HEK293 (cell line): Measurements from ENCODE around the gene DPYD.
A peak's percentile ranks its signal among the peaks of the same experiment; 100 is the strongest.

Experiments used
- CTCF ChIA-PET: fragments of 350-600 bp; formaldehyde crosslinking; extraction: SDS; loops from one replicate; lab custom pipeline; 2021; ENCODE audit warnings: antibody characterized with exemption; lab: Yijun Ruan, JAX
- POLR2A ChIA-PET: fragments of 300-600 bp; formaldehyde crosslinking; extraction: SDS; loops from one replicate; lab custom pipeline; 2020; ENCODE audit warnings: antibody characterized with exemption, inconsistent platforms; lab: Yijun Ruan, JAX
- H3K27ac ChIP-seq: fragments of 200-500 bp; sonication (Bioruptor generic); 2 replicates; pipeline ENCODE4 v1.5.1; 2014; ENCODE audit warnings: low read depth, low read length, control low read depth, inconsistent platforms; ENCODE audit errors: extremely low read depth
- H3K36me3 ChIP-seq, 2 experiments: fragments of 200-500 bp in 1 of 2; sonication (Bioruptor generic) in 1 of 2; 1 replicate in 1 of 2; 2 replicates in 1 of 2; pipeline ENCODE4 v1.5.1; 2014 to 2017; ENCODE audit warnings: inconsistent platforms in 2 of 2, low read length in 2 of 2; ENCODE audit not compliant: control insufficient read depth in 2 of 2, insufficient read depth in 1 of 2
- H3K4me1 ChIP-seq: fragments of 200-500 bp; sonication (Bioruptor generic); 2 replicates; pipeline ENCODE4 v1.5.1; 2014; ENCODE audit warnings: mild to moderate bottlenecking, low read length, inconsistent platforms; ENCODE audit not compliant: control insufficient read depth, insufficient read depth
- H3K4me3 ChIP-seq: 2 replicates; pipeline ENCODE4 v1.5.1; 2011; ENCODE audit warnings: low read depth, mild to moderate bottlenecking, control low read depth, low read length, moderate library complexity
- H3K9me3 ChIP-seq: fragments of 200-500 bp; sonication (Bioruptor generic); 2 replicates; pipeline ENCODE4 v1.5.1; 2014; ENCODE audit warnings: low read depth, low read length, inconsistent platforms; ENCODE audit not compliant: control insufficient read depth, insufficient read depth
- EGR2 ChIP-seq: fragments of 450-650 bp; formaldehyde crosslinking; IDR thresholded peaks from 2 replicates; pipeline ENCODE4 v1.5.1; 2016; ENCODE audit warnings: low read depth, missing biosample characterization, missing genetic modification characterization
- KLF9 ChIP-seq: fragments of 450-650 bp; formaldehyde crosslinking; IDR thresholded peaks from 2 replicates; pipeline ENCODE4 v1.5.1; 2016; ENCODE audit warnings: missing biosample characterization, missing genetic modification characterization, low read depth
- ZNF146 ChIP-seq: fragments of 450-650 bp; formaldehyde crosslinking; IDR thresholded peaks from 2 replicates; pipeline ENCODE4 v1.5.1; 2016; ENCODE audit warnings: missing biosample characterization, missing genetic modification characterization
- ZNF214 ChIP-seq: fragments of 450-650 bp; formaldehyde crosslinking; IDR thresholded peaks from 2 replicates; pipeline ENCODE4 v1.5.1; 2017; ENCODE audit warnings: missing biosample characterization, mild to moderate bottlenecking, missing genetic modification characterization, borderline replicate concordance
- ZNF433 ChIP-seq: fragments of 450-650 bp; formaldehyde crosslinking; IDR thresholded peaks from 2 replicates; pipeline ENCODE4 v1.5.1; 2016; ENCODE audit warnings: missing biosample characterization, missing genetic modification characterization, low read depth
- ZNF585B ChIP-seq: fragments of 450-650 bp; formaldehyde crosslinking; IDR thresholded peaks from 2 replicates; pipeline ENCODE4 v1.5.1; 2016; ENCODE audit warnings: missing biosample characterization, missing genetic modification characterization
- ZNF596 ChIP-seq: fragments of 450-650 bp; IDR thresholded peaks from 2 replicates; pipeline ENCODE4 v1.5.0; 2018; ENCODE audit warnings: missing biosample characterization, mild to moderate bottlenecking, missing genetic modification characterization, moderate library complexity
- ZNF621 ChIP-seq: fragments of 450-650 bp; formaldehyde crosslinking; IDR thresholded peaks from 2 replicates; pipeline ENCODE4 v1.5.1; 2017; ENCODE audit warnings: missing biosample characterization, missing genetic modification characterization
- ZNF626 ChIP-seq: fragments of 450-650 bp; sonication (Bioruptor Pico); formaldehyde crosslinking; IDR thresholded peaks from 2 replicates; pipeline ENCODE4 v1.5.1; 2018; ENCODE audit warnings: missing biosample characterization, missing genetic modification characterization, inconsistent platforms
- ZSCAN30 ChIP-seq: fragments of 450-650 bp; IDR thresholded peaks from 2 replicates; pipeline ENCODE4 v1.5.1; 2018; ENCODE audit warnings: missing biosample characterization, mild to moderate bottlenecking, missing genetic modification characterization, moderate library complexity
- TF ChIP-seq, protein P1 (sequence below): fragments of 450-650 bp; formaldehyde crosslinking; IDR thresholded peaks from 2 replicates; pipeline ENCODE4 v1.5.1; 2017; ENCODE audit warnings: missing biosample characterization, mild to moderate bottlenecking, missing genetic modification characterization, moderate library complexity
- TF ChIP-seq, protein P2 (sequence below): fragments of 450-650 bp; formaldehyde crosslinking; IDR thresholded peaks from 2 replicates; pipeline ENCODE4 v1.5.1; 2016; ENCODE audit warnings: missing biosample characterization, missing genetic modification characterization
- TF ChIP-seq, protein P3 (sequence below): fragments of 450-650 bp; formaldehyde crosslinking; IDR thresholded peaks from 2 replicates; pipeline ENCODE4 v1.5.1; 2016; ENCODE audit warnings: missing biosample characterization, missing genetic modification characterization
- TF ChIP-seq, protein P4 (sequence below): fragments of 450-650 bp; formaldehyde crosslinking; IDR thresholded peaks from 2 replicates; pipeline ENCODE4 v1.5.1; 2016; ENCODE audit warnings: missing biosample characterization, missing genetic modification characterization
- TF ChIP-seq, protein P5 (sequence below): fragments of 450-650 bp; formaldehyde crosslinking; IDR thresholded peaks from 2 replicates; pipeline ENCODE4 v1.5.1; 2016; ENCODE audit warnings: missing biosample characterization, missing genetic modification characterization
- TF ChIP-seq, protein P6 (sequence below): fragments of 450-650 bp; formaldehyde crosslinking; IDR thresholded peaks from 2 replicates; pipeline ENCODE4 v1.5.1; 2016; ENCODE audit warnings: missing biosample characterization, missing genetic modification characterization
- TF ChIP-seq, protein P7 (sequence below): fragments of 450-650 bp; formaldehyde crosslinking; IDR thresholded peaks from 2 replicates; pipeline ENCODE4 v1.5.1; 2016; ENCODE audit warnings: missing biosample characterization, missing genetic modification characterization
- TF ChIP-seq, protein P8 (sequence below): fragments of 450-650 bp; formaldehyde crosslinking; IDR thresholded peaks from 2 replicates; pipeline ENCODE4 v1.5.1; 2016; ENCODE audit warnings: missing biosample characterization, missing genetic modification characterization
- TF ChIP-seq, protein P9 (sequence below): fragments of 450-650 bp; formaldehyde crosslinking; IDR thresholded peaks from 2 replicates; pipeline ENCODE4 v1.5.1; 2016; ENCODE audit warnings: missing biosample characterization, missing genetic modification characterization, low read depth

Gene DPYD

DNA sequence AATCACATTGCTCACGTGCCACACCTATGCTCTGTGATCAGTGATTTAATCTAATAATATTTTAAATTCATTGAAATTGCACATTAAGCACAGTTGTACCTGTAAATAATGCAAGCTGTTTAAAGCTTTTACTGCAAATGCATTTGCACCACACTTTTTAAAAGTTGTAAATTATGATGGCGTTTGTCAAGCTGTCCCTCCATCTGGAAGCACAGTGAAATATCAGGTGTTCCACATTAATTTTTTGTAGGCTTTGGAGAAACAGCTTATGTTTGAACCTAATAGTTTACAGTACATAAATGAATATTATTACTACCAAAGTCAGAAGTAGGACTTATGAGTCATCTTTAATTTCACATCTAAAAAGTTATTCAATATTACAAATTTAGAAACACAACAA is 3.0 kb upstream of the DPYD start:
- no peak for TF ChIP-seq ZSCAN30
- no peak for TF ChIP-seq ZNF585B (tag by site-specific recombination)
- TF ChIP-seq ZNF146 (tag by site-specific recombination): no peak
- TF ChIP-seq, protein P1, sequence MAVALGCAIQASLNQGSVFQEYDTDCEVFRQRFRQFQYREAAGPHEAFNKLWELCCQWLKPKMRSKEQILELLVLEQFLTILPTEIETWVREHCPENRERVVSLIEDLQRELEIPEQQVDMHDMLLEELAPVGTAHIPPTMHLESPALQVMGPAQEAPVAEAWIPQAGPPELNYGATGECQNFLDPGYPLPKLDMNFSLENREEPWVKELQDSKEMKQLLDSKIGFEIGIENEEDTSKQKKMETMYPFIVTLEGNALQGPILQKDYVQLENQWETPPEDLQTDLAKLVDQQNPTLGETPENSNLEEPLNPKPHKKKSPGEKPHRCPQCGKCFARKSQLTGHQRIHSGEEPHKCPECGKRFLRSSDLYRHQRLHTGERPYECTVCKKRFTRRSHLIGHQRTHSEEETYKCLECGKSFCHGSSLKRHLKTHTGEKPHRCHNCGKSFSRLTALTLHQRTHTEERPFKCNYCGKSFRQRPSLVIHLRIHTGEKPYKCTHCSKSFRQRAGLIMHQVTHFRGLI (tag by site-specific recombination): no peak
- TF ChIP-seq ZNF596 (tag by site-specific recombination): no peak
- TF ChIP-seq, protein P2, sequence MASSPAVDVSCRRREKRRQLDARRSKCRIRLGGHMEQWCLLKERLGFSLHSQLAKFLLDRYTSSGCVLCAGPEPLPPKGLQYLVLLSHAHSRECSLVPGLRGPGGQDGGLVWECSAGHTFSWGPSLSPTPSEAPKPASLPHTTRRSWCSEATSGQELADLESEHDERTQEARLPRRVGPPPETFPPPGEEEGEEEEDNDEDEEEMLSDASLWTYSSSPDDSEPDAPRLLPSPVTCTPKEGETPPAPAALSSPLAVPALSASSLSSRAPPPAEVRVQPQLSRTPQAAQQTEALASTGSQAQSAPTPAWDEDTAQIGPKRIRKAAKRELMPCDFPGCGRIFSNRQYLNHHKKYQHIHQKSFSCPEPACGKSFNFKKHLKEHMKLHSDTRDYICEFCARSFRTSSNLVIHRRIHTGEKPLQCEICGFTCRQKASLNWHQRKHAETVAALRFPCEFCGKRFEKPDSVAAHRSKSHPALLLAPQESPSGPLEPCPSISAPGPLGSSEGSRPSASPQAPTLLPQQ: no peak
- no peak for TF ChIP-seq ZNF433 (tag by site-specific recombination)
- TF ChIP-seq, protein P3, sequence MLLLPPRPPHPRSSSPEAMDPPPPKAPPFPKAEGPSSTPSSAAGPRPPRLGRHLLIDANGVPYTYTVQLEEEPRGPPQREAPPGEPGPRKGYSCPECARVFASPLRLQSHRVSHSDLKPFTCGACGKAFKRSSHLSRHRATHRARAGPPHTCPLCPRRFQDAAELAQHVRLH (tag by site-specific recombination): no peak
- no peak for TF ChIP-seq ZNF621 (tag by site-specific recombination)
- TF ChIP-seq, all 188 proteins: peak for 0
- H3K27ac ChIP-seq: no peak overlapping the region
- H3K4me3 ChIP-seq: no peak overlapping the region
- no peaks in the 10 kb centered on the region for H3K36me3 ChIP-seq
- H3K9me3 ChIP-seq: no peaks in the 10 kb centered on the region
- CTCF ChIA-PET: no interaction called here
- no peaks in the 10 kb centered on the region; the same call in 1 of the 2 replicates for H3K4me1 ChIP-seq
- POLR2A ChIA-PET: no interaction called here

DNA sequence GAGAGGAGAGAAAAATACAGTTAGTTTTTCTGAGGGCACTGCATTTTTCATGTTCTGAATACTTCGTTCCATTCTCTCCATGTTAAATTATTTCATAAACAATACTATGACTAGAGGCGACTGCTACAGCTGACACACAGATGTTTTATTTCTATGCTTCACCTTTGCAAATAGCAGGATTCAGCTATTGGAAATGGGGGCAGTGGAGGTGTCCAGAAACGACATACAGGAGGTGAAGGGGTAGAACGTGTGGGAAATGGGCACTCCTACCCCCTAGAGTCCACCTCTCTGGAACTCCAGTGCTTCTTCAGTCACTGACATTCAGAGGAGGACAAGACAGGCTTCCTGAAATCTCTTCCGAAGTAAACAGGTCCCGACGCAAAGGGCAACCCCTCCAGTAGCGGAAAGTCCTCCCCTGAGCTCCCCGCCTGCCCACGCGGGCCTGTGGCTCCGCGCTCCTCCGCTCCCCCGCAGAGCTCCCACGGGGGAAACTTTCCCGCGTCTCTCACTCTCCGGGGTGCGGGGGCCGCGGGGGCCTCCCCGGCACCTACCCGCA is 480 bp downstream of the DPYD start:
- CTCF ChIA-PET: interaction anchor here (0.7 to 1.5 kb wide), 2 partner anchors 56 to 128 kb away, joined by 3 to 7 read pairs; no protein-coding TSS in a partner anchor
- Histone ChIP-seq H3K36me3 (no peaks in the 10 kb centered on the region), H3K9me3 (no peaks in the 10 kb centered on the region), H3K4me1 (no peaks in the 10 kb centered on the region; the same call in 1 of the 2 replicates), H3K4me3 (peak overlapping the region; percentile 87), H3K27ac (peak overlapping the region; percentile 90)
- POLR2A ChIA-PET: interaction anchor here (1.0 to 1.4 kb wide), 3 partner anchors 24 to 316 kb away, joined by 3 to 12 read pairs (median 3); no protein-coding TSS in a partner anchor
- TF ChIP-seq ZNF214 (tag by site-specific recombination) (no peak), KLF9 (no peak), ZNF626 (tag by site-specific recombination) (no peak), EGR2 (tag by site-specific recombination) (peak; percentile 66)
- TF ChIP-seq, protein P4, sequence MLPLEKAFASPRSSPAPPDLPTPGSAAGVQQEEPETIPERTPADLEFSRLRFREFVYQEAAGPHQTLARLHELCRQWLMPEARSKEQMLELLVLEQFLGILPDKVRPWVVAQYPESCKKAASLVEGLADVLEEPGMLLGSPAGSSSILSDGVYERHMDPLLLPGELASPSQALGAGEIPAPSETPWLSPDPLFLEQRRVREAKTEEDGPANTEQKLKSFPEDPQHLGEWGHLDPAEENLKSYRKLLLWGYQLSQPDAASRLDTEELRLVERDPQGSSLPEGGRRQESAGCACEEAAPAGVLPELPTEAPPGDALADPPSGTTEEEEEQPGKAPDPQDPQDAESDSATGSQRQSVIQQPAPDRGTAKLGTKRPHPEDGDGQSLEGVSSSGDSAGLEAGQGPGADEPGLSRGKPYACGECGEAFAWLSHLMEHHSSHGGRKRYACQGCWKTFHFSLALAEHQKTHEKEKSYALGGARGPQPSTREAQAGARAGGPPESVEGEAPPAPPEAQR: no peak
- TF ChIP-seq, protein P5, sequence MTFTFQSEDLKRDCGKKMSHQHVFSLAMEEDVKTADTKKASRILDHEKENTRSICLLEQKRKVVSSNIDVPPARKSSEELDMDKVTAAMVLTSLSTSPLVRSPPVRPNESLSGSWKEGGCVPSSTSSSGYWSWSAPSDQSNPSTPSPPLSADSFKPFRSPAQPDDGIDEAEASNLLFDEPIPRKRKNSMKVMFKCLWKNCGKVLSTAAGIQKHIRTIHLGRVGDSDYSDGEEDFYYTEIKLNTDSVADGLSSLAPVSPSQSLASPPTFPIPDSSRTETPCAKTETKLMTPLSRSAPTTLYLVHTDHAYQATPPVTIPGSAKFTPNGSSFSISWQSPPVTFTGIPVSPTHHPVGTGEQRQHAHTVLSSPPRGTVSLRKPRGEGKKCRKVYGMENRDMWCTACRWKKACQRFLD (tag by site-specific recombination): no peak
- TF ChIP-seq, protein P6, sequence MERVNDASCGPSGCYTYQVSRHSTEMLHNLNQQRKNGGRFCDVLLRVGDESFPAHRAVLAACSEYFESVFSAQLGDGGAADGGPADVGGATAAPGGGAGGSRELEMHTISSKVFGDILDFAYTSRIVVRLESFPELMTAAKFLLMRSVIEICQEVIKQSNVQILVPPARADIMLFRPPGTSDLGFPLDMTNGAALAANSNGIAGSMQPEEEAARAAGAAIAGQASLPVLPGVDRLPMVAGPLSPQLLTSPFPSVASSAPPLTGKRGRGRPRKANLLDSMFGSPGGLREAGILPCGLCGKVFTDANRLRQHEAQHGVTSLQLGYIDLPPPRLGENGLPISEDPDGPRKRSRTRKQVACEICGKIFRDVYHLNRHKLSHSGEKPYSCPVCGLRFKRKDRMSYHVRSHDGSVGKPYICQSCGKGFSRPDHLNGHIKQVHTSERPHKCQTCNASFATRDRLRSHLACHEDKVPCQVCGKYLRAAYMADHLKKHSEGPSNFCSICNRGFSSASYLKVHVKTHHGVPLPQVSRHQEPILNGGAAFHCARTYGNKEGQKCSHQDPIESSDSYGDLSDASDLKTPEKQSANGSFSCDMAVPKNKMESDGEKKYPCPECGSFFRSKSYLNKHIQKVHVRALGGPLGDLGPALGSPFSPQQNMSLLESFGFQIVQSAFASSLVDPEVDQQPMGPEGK (tag by site-specific recombination): no peak; the same call in 1 of the 2 replicates
- TF ChIP-seq, protein P7, sequence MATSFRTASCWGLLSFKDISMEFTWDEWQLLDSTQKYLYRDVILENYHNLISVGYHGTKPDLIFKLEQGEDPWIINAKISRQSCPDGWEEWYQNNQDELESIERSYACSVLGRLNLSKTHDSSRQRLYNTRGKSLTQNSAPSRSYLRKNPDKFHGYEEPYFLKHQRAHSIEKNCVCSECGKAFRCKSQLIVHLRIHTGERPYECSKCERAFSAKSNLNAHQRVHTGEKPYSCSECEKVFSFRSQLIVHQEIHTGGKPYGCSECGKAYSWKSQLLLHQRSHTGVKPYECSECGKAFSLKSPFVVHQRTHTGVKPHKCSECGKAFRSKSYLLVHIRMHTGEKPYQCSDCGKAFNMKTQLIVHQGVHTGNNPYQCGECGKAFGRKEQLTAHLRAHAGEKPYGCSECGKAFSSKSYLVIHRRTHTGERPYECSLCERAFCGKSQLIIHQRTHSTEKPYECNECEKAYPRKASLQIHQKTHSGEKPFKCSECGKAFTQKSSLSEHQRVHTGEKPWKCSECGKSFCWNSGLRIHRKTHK (tag by site-specific recombination): no peak
- TF ChIP-seq, protein P8, sequence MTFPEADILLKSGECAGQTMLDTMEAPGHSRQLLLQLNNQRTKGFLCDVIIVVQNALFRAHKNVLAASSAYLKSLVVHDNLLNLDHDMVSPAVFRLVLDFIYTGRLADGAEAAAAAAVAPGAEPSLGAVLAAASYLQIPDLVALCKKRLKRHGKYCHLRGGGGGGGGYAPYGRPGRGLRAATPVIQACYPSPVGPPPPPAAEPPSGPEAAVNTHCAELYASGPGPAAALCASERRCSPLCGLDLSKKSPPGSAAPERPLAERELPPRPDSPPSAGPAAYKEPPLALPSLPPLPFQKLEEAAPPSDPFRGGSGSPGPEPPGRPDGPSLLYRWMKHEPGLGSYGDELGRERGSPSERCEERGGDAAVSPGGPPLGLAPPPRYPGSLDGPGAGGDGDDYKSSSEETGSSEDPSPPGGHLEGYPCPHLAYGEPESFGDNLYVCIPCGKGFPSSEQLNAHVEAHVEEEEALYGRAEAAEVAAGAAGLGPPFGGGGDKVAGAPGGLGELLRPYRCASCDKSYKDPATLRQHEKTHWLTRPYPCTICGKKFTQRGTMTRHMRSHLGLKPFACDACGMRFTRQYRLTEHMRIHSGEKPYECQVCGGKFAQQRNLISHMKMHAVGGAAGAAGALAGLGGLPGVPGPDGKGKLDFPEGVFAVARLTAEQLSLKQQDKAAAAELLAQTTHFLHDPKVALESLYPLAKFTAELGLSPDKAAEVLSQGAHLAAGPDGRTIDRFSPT (tag by site-specific recombination): no peak
- TF ChIP-seq, protein P9, sequence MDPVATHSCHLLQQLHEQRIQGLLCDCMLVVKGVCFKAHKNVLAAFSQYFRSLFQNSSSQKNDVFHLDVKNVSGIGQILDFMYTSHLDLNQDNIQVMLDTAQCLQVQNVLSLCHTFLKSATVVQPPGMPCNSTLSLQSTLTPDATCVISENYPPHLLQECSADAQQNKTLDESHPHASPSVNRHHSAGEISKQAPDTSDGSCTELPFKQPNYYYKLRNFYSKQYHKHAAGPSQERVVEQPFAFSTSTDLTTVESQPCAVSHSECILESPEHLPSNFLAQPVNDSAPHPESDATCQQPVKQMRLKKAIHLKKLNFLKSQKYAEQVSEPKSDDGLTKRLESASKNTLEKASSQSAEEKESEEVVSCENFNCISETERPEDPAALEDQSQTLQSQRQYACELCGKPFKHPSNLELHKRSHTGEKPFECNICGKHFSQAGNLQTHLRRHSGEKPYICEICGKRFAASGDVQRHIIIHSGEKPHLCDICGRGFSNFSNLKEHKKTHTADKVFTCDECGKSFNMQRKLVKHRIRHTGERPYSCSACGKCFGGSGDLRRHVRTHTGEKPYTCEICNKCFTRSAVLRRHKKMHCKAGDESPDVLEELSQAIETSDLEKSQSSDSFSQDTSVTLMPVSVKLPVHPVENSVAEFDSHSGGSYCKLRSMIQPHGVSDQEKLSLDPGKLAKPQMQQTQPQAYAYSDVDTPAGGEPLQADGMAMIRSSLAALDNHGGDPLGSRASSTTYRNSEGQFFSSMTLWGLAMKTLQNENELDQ: no peak
